NCI-H2196 treated with DMSO at 0.1 percent for 48 hours (cell line): Measurements from ENCODE around the gene ADGRG4.
"Not testable (repeated sequence)": the region's sequence is repeated elsewhere in the genome, so short reads cannot be mapped to it uniquely, and the experiment has no call there.

Experiments
- DNase-seq: peaks from one replicate; lab custom pipeline; 2025; ENCODE audit not compliant: unreplicated experiment; lab: John Stamatoyannopoulos, UW

ADGRG4 gene

GRCh38 chrX:136300721-136301120 lies at the start of gene ADGRG4:
TSS of gene ADGRG4 (plus strand) at chrX:136300963. CDS start at chrX:136308778, 7,815 bp downstream.
- DNase-seq, result not testable (repeated sequence)

GRCh38 chrX:136251041-136251991 lies 49.4 kb upstream of the ADGRG4 start, which contains the start of gene MAP7D3:
TSS of gene MAP7D3 (minus strand) at chrX:136251400. CDS start at chrX:136251358, 42 bp downstream.
- peak; percentile 5 for DNase-seq

- no peak for DNase-seq
Measured at GRCh38 chrX:136255541-136255940, 45.2 kb upstream of the ADGRG4 start.

GRCh38 chrX:136256026-136256425 lies 44.7 kb upstream of the ADGRG4 start:
- DNase-seq, result no peak

GRCh38 chrX:136258951-136259350 lies 41.8 kb upstream of the ADGRG4 start:
- DNase-seq, result no peak

GRCh38 chrX:136259543-136259942 lies 41.2 kb upstream of the ADGRG4 start:
- no peak for DNase-seq

GRCh38 chrX:136260776-136261175 lies 40.0 kb upstream of the ADGRG4 start:
- no peak for DNase-seq

GRCh38 chrX:136261321-136261720 lies 39.4 kb upstream of the ADGRG4 start:
- no peak for DNase-seq

GRCh38 chrX:136262243-136262642 lies 38.5 kb upstream of the ADGRG4 start:
- no peak for DNase-seq

GRCh38 chrX:136262812-136263315 lies 37.9 kb upstream of the ADGRG4 start:
- no peak for DNase-seq

- DNase-seq, result no peak
Measured at GRCh38 chrX:136266828-136267227, 33.9 kb upstream of the ADGRG4 start.

- DNase-seq, result no peak
Measured at GRCh38 chrX:136268051-136269048, 32.4 kb upstream of the ADGRG4 start.

GRCh38 chrX:136269921-136270320 lies 30.8 kb upstream of the ADGRG4 start:
- DNase-seq, result no peak

- no peak for DNase-seq
Measured at GRCh38 chrX:136271300-136271699, 29.5 kb upstream of the ADGRG4 start.

GRCh38 chrX:136272325-136272724 lies 28.4 kb upstream of the ADGRG4 start:
- DNase-seq, result no peak

GRCh38 chrX:136273986-136274385 lies 26.8 kb upstream of the ADGRG4 start:
- DNase-seq, result no peak

GRCh38 chrX:136275553-136275952 lies 25.2 kb upstream of the ADGRG4 start:
- no peak for DNase-seq

- DNase-seq, result not testable (repeated sequence)
Measured at GRCh38 chrX:136286375-136286774, 14.4 kb upstream of the ADGRG4 start.

- DNase-seq, result no peak
Measured at GRCh38 chrX:136291824-136292223, 8.9 kb upstream of the ADGRG4 start.

GRCh38 chrX:136292656-136293055 lies 8.1 kb upstream of the ADGRG4 start:
- DNase-seq, result no peak

GRCh38 chrX:136295380-136295779 lies 5.4 kb upstream of the ADGRG4 start:
- DNase-seq, result no peak
